GM12872 (cell line): Measurements from ENCODE around the gene MINDY4.

Source experiments
- TF ChIP-seq, protein P1 (sequence below): IDR thresholded peaks from 3 replicates; pipeline ENCODE4 v1.5.1; 2011; ENCODE audit warnings: low read depth, mild to moderate bottlenecking, low read length, moderate library complexity; ENCODE audit not compliant: insufficient read depth

MINDY4 gene

DNA sequence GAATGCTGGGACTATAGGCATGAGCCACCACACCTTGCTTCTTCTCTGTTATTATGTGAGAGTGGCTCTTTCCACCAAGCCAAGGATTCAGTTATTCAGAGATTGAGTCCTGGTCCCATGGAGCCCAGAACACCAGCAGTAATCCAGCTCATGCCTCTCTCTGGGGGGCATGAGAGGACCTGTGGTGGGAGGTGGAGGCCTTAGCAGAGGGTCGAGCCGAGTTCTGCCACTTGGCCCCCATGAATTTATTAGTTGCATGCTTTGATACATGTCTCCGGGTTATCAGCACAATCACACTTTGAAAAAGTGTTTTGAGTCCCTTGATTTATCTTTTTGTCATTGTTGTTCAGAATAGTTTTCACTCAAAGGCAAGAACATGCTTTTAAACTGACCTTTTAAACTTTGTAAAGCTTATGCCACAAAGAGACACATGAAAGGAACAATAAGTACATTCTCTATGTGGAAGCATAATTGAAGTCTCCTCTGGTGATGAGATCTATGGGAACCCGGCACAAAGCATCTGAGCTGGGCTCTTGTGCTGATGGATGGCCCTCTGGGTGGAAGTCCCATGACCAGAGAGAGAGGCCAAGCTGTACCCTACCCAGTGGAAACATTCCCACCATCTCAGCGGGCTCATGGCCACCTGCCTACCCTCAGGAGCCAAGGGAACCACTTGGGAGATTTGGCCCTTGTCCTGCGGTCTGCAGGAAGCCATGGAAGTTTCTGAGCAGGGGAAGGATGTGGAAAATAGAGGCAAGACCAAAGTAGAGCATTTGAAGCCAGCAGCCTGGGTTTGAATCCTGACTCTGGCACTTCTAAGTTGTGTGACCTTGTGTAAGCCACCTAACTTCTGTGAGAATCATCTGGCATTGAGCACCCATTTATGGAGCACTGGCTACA, 53.9 kb downstream of the MINDY4 start:
- TF ChIP-seq, protein P1, sequence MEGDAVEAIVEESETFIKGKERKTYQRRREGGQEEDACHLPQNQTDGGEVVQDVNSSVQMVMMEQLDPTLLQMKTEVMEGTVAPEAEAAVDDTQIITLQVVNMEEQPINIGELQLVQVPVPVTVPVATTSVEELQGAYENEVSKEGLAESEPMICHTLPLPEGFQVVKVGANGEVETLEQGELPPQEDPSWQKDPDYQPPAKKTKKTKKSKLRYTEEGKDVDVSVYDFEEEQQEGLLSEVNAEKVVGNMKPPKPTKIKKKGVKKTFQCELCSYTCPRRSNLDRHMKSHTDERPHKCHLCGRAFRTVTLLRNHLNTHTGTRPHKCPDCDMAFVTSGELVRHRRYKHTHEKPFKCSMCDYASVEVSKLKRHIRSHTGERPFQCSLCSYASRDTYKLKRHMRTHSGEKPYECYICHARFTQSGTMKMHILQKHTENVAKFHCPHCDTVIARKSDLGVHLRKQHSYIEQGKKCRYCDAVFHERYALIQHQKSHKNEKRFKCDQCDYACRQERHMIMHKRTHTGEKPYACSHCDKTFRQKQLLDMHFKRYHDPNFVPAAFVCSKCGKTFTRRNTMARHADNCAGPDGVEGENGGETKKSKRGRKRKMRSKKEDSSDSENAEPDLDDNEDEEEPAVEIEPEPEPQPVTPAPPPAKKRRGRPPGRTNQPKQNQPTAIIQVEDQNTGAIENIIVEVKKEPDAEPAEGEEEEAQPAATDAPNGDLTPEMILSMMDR, result no peak

DNA sequence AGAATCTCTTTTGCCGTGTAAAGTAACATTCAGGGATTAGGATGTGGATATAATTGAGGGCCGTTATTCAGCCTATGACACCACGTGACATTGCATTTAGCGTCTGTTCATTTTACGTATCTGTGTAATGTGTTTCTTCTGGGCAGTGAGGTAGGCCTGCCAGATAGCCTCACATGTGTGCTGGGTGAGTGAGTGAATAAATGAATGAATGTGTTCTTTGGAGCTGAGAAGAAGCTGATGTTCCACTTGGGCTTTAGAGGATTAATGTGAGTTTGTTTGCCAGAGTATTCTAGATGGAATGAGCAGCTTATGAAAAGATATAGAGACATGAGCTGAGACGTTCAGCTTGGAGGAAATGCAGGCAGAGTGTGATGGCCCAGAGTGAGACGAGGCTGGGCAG, 55.0 kb downstream of the MINDY4 start:
- TF ChIP-seq, protein P1, result no peak

DNA sequence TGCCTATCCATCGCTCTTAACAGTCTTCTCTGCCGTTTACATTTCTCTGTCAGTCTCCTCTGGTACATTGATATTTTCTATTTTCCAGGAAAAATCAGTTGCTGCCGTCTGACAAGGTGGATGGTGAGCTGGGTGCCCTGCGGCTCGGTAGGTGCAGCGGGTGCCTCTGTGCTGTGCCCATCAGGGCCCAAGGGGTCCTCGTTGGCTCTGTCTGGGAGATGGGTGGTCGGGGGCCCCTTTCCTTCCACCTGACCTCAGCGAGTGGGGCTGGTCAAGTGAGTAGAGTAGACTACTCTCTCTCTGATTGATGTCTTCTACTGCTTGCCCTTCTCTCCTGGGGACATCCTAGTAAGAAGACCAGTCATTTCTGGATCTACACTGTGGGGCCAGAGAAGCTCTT, 57.4 kb downstream of the MINDY4 start:
- TF ChIP-seq, protein P1, result no peak

DNA sequence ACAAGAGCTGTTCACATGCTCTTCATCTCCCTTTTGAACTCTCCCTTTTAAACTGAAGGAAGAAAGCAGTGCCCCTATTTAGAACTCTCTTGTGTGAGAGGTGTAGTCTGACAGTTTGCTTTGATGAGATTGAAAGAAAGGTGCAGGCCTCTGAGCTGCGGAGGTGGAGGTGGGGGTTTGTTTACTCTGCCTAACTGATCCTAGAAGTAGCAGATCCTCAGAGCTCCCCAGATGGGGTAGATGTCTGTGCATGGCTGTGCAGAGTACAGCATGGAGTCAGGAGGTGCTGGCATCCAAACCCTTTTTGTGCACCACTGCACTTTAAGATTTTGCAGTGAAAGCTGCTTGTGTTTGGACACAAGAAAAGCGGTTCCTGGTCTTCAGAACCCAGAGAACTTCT, 58.3 kb downstream of the MINDY4 start:
- TF ChIP-seq, protein P1, result no peak

DNA sequence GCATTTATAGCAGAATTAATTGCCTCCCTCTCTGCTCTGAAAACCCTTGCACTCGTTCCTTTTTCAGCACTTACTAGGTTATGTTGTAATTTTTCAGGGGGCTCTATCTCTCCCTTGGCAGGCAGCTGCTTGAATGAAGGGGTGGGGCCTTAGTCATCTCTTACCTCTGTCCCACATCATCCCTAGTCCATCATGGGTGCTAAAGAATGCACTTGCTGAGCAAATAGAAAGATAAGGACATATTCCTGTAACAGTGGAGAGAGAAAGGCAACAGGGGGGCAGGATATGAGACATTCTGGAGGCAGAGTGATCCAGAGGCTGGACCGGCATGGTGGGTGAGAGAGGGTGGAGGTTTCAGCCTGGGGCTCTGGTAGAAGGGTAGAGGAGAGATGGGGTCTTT, 60.0 kb downstream of the MINDY4 start:
- TF ChIP-seq, protein P1, result no peak

DNA sequence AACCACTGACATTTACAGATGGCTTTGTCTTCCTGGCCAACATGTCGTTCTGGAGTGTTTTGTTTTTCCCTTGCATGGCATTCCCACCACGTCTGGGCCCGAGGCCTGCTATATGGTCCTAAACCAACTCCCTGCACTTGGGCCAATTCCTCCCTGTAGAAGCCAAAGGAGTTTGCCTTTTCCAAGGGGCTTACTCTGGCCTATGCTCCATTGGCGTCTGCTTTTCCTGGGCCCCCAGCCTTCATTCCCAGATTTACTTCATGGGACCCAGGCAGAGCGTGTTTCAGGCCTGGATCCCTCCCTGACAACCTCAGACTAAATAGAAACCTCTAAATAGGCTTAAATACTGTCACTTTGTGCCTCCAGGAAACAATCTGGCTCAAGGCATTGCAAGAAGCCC, 60.7 kb downstream of the MINDY4 start:
- TF ChIP-seq, protein P1, result no peak

DNA sequence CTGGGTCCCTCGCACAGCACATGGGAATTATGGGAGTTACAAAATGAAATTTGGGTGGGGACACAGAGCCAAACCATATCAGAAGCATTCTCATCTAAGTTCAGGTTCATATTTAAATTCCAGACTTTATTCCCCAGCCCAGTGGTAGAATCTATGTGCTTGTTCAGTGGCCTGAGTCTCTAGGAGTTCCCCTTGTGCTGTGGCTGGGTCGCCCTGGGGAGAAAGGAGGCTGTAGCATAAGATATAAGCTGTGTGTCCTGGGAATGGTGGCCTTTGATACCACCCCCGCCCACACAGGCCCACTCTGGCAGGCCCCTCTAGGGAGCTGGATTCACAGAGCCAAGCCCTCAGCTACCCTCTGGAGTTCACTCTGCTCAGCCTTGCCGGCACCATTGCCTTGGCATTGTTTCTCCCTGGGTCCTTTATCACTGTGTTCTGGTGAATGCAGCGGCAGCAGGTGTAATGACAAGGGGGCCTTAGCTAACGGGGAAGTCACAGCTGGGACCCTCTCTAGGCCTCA, 64.2 kb downstream of the MINDY4 start:
- TF ChIP-seq, protein P1, result no peak
